SIG-M5 treated with dmso at 0.1 percent for 504 hours (cell line): ENCODE measurements around the gene C17orf114.
A peak's percentile ranks its signal among the peaks of the same experiment; 100 is the strongest.

Experiments used
- DNase-seq: peaks from one replicate; lab custom pipeline; 2025; ENCODE audit not compliant: unreplicated experiment; lab: John Stamatoyannopoulos, UW

The C17orf114 gene

GRCh38 chr17:4788159-4788806, 13.8 kb downstream of the C17orf114 start:
- DNase-seq = no peak

GRCh38 chr17:4786516-4786915, 15.6 kb downstream of the C17orf114 start:
- DNase-seq = no peak

GRCh38 chr17:4786106-4786511, 16.0 kb downstream of the C17orf114 start, which contains the start of gene VMO1:
Gene VMO1, minus strand, starts transcription at chr17:4786364. Its CDS starts 12 bp downstream, at chr17:4786352.
- no peak for DNase-seq

GRCh38 chr17:4785311-4786105, 16.6 kb downstream of the C17orf114 start:
- DNase-seq = no peak

- no peak for DNase-seq
Measured at GRCh38 chr17:4782652-4783051, 19.5 kb downstream of the C17orf114 start.

DNA sequence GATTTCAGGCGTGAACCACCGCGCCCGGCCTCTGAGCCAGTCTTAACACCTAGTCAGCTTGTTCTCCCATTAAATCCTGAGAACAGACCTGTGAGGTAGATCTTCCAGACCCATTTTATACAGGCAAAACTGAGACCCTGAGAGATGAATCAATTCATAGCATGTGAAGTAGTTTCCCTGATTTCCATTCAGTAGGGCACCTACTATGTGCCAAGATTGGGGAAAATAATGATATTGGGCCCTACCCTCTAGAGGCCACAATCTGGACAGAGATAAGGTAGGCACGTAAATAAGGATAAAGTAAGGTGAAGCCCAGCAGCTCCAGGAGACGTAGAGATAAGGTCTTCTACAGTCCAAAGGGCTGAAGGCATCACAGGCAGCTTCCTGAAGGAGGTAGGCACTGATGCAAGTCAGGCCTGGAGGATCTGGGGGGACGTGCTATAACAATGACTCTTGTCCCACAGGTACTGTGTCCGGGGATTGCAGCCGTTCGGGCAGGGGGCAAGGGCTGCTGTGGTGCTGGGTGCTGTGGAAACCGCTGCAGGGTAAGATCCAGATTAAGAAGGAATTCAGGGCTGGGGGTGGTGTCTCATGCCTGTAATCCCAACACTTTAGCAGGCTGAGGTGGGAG, 21.7 kb downstream of the C17orf114 start:
- DNase-seq = no peak

DNA sequence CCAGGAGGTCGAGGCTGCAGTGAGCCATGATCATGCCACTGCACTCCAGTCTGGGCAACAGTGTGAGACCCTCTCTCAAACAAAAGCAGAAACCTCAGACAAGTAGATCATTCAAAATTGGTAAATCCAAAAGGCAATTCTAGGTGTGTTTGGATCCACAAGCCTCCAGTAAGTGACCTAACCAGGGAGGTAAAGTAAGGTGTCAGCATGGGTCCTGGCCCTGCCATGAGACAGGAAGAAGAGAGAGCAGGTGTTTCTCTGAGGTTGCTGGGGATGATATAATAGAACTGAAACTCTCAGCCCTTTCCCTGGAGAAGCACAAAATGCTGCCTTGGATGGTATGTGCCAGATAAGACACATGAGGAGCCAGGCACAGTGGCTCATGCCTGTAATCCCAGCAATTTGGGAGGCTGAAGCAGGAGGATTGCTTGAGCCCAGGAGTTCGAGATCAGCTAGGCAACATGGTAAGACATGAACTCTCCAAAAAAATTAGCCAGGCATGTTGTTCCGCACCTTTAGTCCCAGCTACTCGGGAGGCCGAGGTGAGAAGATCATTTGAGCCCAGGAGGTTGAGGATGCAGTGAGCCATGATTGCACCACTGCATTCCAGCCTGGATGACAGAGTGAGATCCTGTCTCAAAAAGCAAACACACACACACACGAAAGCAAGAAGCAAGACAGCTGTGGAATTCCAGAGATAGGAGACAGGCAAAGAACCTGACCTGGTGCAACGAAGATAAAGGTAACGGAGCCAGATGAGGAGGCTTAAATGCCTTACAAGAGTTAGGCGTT, 24.0 kb downstream of the C17orf114 start:
- no peak for DNase-seq

- DNase-seq = no peak
Measured at GRCh38 chr17:4772235-4772613, 29.9 kb downstream of the C17orf114 start.

DNA sequence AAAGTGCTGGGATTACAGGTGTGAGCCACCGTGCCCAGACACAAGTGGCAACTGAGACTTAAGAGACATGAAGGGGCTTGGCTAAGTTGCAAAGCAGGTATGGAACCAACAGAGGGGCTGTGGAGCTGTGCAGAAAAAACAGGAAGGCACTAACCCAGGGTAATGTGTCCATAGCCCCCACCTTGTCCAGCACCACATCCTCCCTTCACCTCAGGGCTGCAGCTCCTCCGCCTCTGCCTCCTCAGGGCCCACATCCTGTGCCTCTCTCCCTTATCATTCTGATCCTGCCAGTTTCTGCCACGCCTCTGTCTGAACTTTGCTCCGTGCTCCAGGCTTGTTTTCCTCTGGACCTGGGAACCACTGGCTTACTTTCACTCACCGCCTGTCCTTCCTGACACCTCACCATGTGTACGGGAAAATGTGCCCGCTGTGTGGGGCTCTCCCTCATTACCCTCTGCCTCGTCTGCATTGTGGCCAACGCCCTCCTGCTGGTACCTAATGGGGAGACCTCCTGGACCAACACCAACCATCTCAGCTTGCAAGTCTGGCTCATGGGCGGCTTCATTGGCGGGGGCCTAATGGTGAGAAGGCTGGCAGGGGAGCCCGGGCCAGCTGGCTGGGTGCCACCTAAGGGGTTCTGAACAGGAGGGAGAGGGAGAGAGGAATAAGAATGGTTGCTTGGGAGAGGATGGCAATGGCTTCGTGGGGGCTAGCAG, 30.5 kb downstream of the C17orf114 start, which contains the start of gene TM4SF5:
TM4SF5 (plus strand) TSS at position 368 of the 716 bp plus-strand sequence; CDS start at position 405, 37 bp downstream.
- DNase-seq = no peak

DNA sequence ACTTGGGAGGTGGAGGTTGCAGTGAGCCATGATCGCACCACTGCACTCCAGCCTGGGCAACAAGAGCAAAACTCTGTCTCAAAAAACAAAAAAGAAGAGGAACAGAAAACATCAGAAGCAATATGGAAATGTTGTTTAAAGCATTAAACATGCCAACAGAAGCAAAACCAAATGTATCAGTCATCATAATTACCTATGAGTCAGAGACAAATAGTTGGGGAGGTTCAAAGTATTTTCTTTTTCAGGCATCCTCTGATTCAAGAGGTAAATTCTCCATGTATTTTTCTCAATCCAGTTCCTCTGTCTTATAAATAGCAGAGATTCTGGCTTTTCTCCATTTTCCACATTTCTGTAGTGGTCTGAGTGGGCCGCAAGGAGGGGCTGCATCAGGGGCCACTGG, 32.5 kb downstream of the C17orf114 start:
- no peak for DNase-seq

DNA sequence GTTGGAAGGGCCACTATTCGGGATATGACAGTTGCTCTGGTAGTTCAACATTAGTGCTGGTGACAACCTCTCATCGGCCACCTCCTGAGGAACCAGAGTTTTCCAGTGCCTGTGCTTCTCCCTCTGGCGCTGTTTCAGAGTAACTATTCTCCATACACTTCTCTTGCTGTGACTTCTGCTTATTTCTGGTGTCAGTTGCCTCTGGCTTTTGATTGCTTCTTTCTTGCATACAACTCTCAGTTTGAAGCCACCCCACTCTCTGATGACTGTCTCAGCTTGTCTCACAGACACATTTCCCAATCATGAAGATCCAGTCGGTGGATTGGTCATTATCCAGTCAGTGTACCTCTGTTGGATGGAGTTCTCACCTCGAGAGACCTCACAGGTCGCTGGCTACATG, 33.8 kb downstream of the C17orf114 start:
- DNase-seq = peak; percentile 17

DNA sequence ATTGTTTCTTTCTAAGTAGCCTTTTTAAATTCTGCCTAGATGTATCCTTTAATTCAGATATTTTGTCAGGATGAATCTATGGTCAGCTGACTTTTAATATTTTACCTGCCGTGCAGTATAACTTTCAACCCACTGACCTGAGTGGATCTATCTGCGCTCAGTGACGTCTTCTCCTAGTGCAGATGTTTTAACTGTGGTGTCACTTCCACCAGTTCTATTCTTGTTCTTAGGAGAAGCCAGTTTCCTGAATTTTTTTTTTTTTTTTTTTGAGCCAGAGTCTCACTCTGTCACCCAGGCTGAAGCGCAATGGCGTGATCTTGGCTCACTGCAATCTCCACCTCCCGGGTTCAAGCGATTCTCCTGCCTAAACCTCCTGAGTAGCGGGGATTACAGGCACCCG, 35.4 kb downstream of the C17orf114 start:
- DNase-seq = no peak

- DNase-seq = peak; percentile 51
Measured at GRCh38 chr17:4766201-4766600, 35.9 kb downstream of the C17orf114 start.

- peak; percentile 78 for DNase-seq
Measured at GRCh38 chr17:4764595-4764994, 37.5 kb downstream of the C17orf114 start.

DNA sequence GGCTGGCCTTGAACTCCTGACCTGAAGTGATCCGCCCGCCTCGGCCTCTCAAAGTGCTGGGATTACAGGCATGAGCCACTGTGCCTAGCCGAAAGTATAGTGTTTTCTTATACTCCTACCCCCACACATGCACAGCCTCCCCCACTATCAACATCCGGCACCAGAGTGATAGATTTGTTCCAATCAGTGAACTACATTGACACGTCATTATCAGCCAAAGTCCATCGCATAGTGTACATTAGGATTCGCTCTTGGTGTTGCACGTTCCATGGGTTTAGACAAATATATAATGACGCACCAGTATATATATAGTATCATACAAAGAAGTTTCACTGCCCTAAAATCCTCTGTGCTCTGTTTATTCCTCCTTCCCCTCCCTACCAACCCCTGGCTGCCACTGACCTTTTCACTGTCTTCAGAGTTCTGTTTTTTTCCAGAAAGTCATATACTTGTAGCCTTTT, 42.3 kb downstream of the C17orf114 start:
- DNase-seq = peak; percentile 41

DNA sequence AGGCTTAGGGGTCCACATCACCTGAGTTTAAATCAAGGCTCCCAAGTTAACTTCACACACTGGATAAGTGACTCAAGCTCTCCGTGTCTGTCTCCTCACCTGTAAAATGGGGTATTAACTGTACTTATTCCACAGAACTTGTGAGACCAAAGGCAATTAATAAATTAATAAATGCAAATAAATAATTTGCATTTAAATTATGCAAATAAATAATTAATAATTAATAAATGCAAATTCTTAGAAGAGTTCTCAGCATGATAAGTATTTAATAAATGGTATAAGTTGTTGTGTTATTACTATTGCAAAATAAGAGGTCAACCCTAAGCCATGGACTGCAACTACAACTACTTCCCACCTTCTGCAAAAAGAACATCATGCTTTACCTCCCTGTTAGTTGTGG, 48.7 kb downstream of the C17orf114 start:
- DNase-seq = no peak

DNA sequence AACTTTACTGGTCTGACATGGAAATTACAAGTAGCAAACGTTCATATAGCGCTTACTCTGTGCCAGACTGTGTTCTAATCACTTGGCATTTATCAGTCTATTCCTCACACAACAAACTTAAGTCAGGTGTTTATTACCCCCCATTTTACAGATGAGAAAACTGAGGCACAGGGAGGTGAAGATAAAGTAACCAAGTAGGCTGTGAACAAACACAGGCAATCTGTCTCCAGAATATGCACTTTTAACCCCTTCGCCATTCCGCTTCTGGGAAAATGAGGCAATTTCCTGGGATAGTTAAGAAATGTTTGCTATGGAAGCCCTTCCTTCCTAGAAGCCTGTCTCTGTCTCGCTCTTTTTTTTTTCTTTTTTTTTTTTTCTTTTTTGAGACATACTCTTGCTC, 50.2 kb downstream of the C17orf114 start:
- no peak for DNase-seq
